Panc1 (cell line): ENCODE results near the gene TMEM51. TPM values are rescaled to one million over a fixed set of nuclear protein-coding genes. Genes with fewer than 3 reads are reported as not detected.

Source experiments
- ATAC-seq: fragments of 200-7000 bp; cut with Tn5 transposase; 2 replicates; pipeline ENCODE4 v1.9.1; 2020; ENCODE audit warnings: mild to moderate bottlenecking, moderate library complexity
- BruUV-seq: library from RNA; stranded (reverse); fragments of 400-500 nt; replicated peaks from 2 replicates; lab custom pipeline; 2021; lab: Mats Ljungman, UMichigan
- CTCF ChIA-PET: fragments of 300-600 bp; sonication (Branson Sonifier 250); formaldehyde crosslinking; loops from one replicate; lab custom pipeline; 2022; ENCODE audit warnings: antibody characterized with exemption; lab: Charles Lee
- POLR2A ChIA-PET: fragments of 300-600 bp; sonication (Branson Sonifier 250); formaldehyde crosslinking; loops from one replicate; lab custom pipeline; 2022; ENCODE audit warnings: antibody characterized with exemption; lab: Charles Lee
- DNase-seq: peaks from one replicate; pipeline ENCODE4 v3.0.0-alpha.2; 2010; ENCODE audit warnings: low read depth, low spot score
- H3K27ac ChIP-seq: 2 replicates; pipeline ENCODE4 v1.5.1; 2011; ENCODE audit warnings: mild to moderate bottlenecking, low read length, inconsistent platforms
- H3K27me3 ChIP-seq: fragments of 200-500 bp; sonication (Bioruptor generic); 2 replicates; pipeline ENCODE4 v1.6.0; 2014; ENCODE audit warnings: low read length, inconsistent platforms; ENCODE audit not compliant: control insufficient read depth, insufficient read depth
- H3K36me3 ChIP-seq: fragments of 200-500 bp; sonication (Bioruptor generic); 2 replicates; pipeline ENCODE4 v1.5.1; 2014; ENCODE audit warnings: inconsistent platforms, mild to moderate bottlenecking, low read length, moderate library complexity; ENCODE audit not compliant: control insufficient read depth, insufficient read depth
- H3K4me1 ChIP-seq: 2 replicates; pipeline ENCODE4 v1.5.1; 2011; ENCODE audit warnings: inconsistent platforms, mild to moderate bottlenecking, low read length, moderate library complexity; ENCODE audit not compliant: control insufficient read depth, insufficient read depth
- H3K4me3 ChIP-seq, 2 experiments: 2 replicates each; pipeline ENCODE4 v1.5.1; 2011 to 2012; ENCODE audit warnings: low read depth in 2 of 2, low read length in 2 of 2, mild to moderate bottlenecking in 2 of 2, inconsistent platforms in 1 of 2, moderate library complexity in 1 of 2
- H3K9me3 ChIP-seq: fragments of 200-500 bp; sonication (Bioruptor generic); 2 replicates; pipeline ENCODE4 v1.5.1; 2014; ENCODE audit warnings: low read depth, mild to moderate bottlenecking, inconsistent platforms, low read length, moderate library complexity; ENCODE audit not compliant: control insufficient read depth, insufficient read depth
- POLR2AphosphoS5 ChIP-seq: IDR thresholded peaks from 2 replicates; pipeline ENCODE4 v1.6.1; 2012; ENCODE audit warnings: mild to moderate bottlenecking, low read depth, low read length, moderate library complexity
- SIN3A ChIP-seq: IDR thresholded peaks from 2 replicates; pipeline ENCODE4 v1.6.1; 2012; ENCODE audit warnings: low read depth, mild to moderate bottlenecking, low read length, moderate library complexity, borderline replicate concordance; ENCODE audit not compliant: insufficient read depth
- TCF7L2 ChIP-seq: IDR thresholded peaks from 2 replicates; pipeline ENCODE4 v1.6.1; 2011; ENCODE audit warnings: mild to moderate bottlenecking, low read depth, low read length, inconsistent platforms
- in situ Hi-C: cut with HindIII; loops from 2 replicates; pipeline ENCODE4 v1.10.0; 2016; ENCODE audit warnings: low sequenced_read_pairs, low pct_unique_long_range_greater_than_20kb
- intact Hi-C: fragments of 100-400 bp; cut with micrococcal nuclease; formaldehyde crosslinking; loops from one replicate; pipeline ENCODE4 v1.10.0; 2022; ENCODE audit not compliant: unreplicated experiment
- total RNA-seq: library from RNA; stranded (reverse); gene quantifications from one replicate; pipeline ENCODE4 v1.2.1, GENCODE V29; 2021; ENCODE audit not compliant: unreplicated experiment
- TF ChIP-seq, protein P1 (sequence below): fragments of 450-650 bp; IDR thresholded peaks from 2 replicates; pipeline ENCODE4 v1.5.1; 2017; ENCODE audit warnings: mild to moderate bottlenecking
- TF ChIP-seq, protein P2 (sequence below), 2 experiments: IDR thresholded peaks; 2 replicates each; pipeline ENCODE4 v1.6.1; 2011 to 2012; ENCODE audit warnings: low read depth in 2 of 2, control low read depth in 1 of 2, low read length in 1 of 2, mild to moderate bottlenecking in 1 of 2, moderate library complexity in 1 of 2; ENCODE audit not compliant: insufficient read depth in 1 of 2

TMEM51 gene
- total RNA-seq, 1 experiment from 2014 or later: 25.8 TPM

DNA sequence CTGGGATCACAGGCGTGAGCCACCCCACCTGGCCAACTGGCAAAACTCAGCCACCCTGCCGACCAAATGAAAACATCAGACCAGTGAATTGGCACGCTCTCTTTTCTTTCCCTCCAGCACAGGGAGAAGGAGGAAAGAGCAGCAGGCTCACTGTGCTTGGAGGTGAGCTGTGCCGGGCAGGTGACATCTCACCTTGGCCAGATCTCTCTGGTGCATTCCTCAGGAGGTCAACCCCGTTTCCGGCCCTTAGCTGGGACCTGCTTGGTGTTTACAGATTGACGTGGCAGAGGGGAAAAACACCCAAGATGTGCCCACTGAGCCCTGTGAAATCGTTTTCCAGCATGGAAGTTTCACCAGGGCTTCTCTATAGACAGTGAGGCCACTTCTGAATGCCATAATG is 45.1 kb downstream of the TMEM51 start:
- ChIA-PET CTCF (no interaction called here), POLR2A (no interaction called here)
- H3K4me1 ChIP-seq: peaks cover 15% of the 10 kb centered on the region
- BruUV-seq: no TSS peak
- no peak overlapping the region for H3K27ac ChIP-seq
- intact Hi-C loops: no loop called here
- ATAC-seq (no peak), DNase-seq (no peak)
- H3K27me3 ChIP-seq: no peaks in the 10 kb centered on the region
- no peaks in the 10 kb centered on the region for H3K36me3 ChIP-seq
- in situ Hi-C loops: no loop called here
- no peak overlapping the region for H3K4me3 ChIP-seq
- H3K9me3 ChIP-seq: no peaks in the 10 kb centered on the region
- TF ChIP-seq SIN3A: no peak
- TF ChIP-seq TCF7L2: no peak
- no peak for TF ChIP-seq POLR2AphosphoS5
- TF ChIP-seq, protein P1, sequence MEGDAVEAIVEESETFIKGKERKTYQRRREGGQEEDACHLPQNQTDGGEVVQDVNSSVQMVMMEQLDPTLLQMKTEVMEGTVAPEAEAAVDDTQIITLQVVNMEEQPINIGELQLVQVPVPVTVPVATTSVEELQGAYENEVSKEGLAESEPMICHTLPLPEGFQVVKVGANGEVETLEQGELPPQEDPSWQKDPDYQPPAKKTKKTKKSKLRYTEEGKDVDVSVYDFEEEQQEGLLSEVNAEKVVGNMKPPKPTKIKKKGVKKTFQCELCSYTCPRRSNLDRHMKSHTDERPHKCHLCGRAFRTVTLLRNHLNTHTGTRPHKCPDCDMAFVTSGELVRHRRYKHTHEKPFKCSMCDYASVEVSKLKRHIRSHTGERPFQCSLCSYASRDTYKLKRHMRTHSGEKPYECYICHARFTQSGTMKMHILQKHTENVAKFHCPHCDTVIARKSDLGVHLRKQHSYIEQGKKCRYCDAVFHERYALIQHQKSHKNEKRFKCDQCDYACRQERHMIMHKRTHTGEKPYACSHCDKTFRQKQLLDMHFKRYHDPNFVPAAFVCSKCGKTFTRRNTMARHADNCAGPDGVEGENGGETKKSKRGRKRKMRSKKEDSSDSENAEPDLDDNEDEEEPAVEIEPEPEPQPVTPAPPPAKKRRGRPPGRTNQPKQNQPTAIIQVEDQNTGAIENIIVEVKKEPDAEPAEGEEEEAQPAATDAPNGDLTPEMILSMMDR: no peak
- TF ChIP-seq, protein P2, sequence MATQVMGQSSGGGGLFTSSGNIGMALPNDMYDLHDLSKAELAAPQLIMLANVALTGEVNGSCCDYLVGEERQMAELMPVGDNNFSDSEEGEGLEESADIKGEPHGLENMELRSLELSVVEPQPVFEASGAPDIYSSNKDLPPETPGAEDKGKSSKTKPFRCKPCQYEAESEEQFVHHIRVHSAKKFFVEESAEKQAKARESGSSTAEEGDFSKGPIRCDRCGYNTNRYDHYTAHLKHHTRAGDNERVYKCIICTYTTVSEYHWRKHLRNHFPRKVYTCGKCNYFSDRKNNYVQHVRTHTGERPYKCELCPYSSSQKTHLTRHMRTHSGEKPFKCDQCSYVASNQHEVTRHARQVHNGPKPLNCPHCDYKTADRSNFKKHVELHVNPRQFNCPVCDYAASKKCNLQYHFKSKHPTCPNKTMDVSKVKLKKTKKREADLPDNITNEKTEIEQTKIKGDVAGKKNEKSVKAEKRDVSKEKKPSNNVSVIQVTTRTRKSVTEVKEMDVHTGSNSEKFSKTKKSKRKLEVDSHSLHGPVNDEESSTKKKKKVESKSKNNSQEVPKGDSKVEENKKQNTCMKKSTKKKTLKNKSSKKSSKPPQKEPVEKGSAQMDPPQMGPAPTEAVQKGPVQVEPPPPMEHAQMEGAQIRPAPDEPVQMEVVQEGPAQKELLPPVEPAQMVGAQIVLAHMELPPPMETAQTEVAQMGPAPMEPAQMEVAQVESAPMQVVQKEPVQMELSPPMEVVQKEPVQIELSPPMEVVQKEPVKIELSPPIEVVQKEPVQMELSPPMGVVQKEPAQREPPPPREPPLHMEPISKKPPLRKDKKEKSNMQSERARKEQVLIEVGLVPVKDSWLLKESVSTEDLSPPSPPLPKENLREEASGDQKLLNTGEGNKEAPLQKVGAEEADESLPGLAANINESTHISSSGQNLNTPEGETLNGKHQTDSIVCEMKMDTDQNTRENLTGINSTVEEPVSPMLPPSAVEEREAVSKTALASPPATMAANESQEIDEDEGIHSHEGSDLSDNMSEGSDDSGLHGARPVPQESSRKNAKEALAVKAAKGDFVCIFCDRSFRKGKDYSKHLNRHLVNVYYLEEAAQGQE (IDR thresholded peaks at IDR 0.05; ENCODE audit: insufficient read depth in 1 of 2, low read depth in 2 of 2, low read length in 1 of 2): no peak

DNA sequence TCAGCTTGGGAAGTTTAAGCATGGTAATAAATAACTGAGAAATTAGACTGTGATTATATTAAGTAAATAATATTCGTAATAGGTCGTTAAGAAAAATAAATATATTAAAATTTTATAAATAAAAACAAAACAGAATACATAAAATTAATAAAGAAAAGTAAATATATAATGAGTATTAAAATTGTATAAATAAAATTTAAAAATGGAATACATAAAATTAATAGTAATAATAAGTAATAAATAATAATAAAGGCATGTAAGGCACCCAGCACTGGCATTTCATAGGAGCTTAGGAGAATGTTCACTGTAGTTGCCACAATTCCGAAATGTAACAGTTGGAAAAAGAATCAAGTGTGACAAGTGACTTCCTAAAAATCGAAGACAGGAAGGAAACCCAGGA is 47.7 kb downstream of the TMEM51 start:
- H3K27me3 ChIP-seq: no peaks in the 10 kb centered on the region
- DNase-seq: no peak
- no TSS peak for BruUV-seq
- ChIA-PET CTCF (no interaction called here), POLR2A (no interaction called here)
- H3K36me3 ChIP-seq: no peaks in the 10 kb centered on the region
- H3K4me1 ChIP-seq: peaks cover 17% of the 10 kb centered on the region
- ATAC-seq: no peak
- H3K9me3 ChIP-seq: no peaks in the 10 kb centered on the region
- in situ Hi-C loops (no loop called here), intact Hi-C loops (no loop called here)
- H3K27ac ChIP-seq: peak overlapping the region; percentile 8
- no peak overlapping the region for H3K4me3 ChIP-seq
- TF ChIP-seq TCF7L2: no peak
- TF ChIP-seq, protein P2 (IDR thresholded peaks at IDR 0.05; ENCODE audit: insufficient read depth in 1 of 2, low read depth in 2 of 2, low read length in 1 of 2): no peak
- no peak for TF ChIP-seq POLR2AphosphoS5
- no peak for TF ChIP-seq SIN3A
- TF ChIP-seq, protein P1: no peak
